ENCODE data around the gene JAK2.
"Not testable (repeated sequence)": the region's sequence is repeated elsewhere in the genome, so short reads cannot be mapped to it uniquely, and the experiment has no call there.

JAK2 gene

DNA sequence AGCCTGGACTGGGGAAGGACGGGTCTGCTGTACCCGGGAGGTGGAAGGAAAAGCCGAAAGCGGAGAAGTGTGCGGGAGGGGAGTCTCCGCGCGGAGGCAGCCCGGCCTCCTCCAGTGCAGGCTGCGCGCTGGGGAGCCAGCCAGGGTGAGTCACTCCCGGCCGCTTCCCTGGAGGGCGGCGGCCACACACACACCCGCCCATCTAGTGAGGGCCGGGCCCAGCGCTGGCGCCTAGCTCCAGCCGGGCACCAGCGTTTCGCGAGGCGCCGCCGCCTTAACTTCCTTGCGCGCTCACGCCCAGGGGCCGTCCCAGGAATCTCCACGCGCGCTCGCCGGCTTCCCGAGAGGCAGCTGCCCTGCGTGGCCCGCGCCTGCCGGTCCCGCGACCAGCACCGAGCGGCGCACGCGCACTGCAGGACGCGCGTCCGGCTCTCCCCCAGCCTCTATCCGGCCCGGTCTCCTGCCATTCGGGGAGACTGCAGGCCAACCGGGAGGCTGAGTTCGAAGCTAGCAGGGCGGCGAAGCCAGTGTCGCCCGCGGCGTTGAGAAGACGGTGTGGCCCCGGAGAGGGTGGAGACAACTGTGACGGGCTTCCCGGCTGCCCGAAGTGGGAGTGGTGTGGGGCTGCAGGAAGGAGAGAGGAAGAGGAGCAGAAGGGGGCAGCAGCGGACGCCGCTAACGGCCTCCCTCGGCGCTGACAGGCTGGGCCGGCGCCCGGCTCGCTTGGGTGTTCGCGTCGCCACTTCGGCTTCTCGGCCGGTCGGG lies at the start of gene JAK2:
JAK2 (plus strand) TSS at position 652 of the 765 bp plus-strand sequence. CDS start 36,716 bp downstream, outside the sequence.
- peak; percentile 74 to 81 for DNase-seq (ENCODE audit: low read depth in 2 of 2)

DNA sequence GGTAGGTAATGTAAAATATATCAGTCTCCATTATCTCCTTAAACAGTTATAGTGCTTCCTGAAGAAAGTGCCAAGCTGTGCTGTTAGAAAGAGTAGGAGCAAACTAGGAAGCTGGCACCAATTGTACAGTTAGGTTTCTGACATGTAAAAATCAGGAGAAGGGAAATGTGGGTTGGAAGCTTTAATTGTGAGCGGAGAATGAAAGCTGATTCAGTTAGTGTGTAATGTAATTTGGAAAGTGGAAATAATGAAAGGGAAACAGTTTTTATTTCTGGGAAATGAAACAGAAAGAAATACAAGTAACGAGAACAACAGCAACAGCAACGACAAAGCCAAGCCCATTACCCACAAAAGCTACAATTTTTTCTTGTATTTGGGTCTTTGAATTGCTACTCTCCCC lies 48.8 kb upstream of the JAK2 start:
- no peak for DNase-seq (ENCODE audit: low read depth in 2 of 2)

DNA sequence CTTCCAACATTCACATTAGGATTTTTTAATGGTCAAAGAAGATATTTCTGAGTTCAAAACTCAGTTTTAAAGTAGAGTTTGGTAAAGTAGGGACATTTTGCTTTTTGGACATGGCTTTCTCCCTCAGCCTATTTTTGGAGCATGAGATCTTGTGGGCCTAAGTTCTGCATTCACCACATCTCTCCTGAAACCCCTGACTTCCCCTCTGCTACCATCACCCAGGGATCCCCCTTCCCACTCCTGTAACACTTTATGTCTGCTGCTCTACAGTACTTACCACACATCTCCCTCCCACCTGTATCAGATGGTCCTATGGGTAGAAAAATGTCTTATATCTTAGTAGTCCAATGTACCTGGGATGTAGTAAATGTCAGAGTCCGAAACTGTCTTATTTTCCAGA lies 48.2 kb upstream of the JAK2 start:
- no peak for DNase-seq (ENCODE audit: low read depth in 2 of 2)

DNA sequence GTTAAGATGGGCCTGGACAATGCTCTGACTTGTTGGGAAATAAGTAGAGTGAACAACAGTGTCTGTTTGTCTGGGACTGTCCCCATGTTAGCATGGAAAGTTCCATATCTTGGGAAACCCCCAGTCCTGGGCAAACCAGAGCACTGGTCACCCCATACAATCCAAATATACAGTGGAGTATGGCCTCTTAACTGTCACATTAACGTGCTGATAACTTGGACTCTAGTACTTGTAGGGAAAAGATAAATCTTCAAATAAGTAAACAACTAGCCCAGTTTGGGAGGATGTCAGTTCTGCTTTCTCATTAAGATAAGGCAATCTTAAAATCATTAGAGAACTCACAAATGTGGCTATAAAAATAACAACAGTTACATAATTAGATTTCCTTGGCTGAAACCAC lies 47.6 kb upstream of the JAK2 start:
- no peak for DNase-seq (ENCODE audit: low read depth in 2 of 2)

DNA sequence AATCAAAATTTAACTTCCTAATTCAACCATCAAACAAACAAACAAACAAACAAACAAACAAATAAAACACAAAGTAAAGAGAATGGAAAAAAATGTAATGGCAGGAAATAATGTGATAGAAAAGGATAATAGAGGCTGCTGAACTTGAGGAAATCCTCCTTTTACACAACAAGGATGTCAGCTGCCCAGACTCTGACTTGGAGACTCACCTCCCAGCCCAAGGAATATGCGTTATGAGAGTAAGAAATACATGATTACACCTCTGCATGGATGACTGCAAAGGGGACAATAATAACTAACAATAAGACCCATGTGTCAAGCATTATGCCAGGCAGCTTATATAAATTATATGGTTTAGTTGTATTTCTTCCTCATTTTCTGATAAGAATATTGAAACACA lies 46.6 kb upstream of the JAK2 start:
- DNase-seq (ENCODE audit: low read depth in 2 of 2) = no peak

DNA sequence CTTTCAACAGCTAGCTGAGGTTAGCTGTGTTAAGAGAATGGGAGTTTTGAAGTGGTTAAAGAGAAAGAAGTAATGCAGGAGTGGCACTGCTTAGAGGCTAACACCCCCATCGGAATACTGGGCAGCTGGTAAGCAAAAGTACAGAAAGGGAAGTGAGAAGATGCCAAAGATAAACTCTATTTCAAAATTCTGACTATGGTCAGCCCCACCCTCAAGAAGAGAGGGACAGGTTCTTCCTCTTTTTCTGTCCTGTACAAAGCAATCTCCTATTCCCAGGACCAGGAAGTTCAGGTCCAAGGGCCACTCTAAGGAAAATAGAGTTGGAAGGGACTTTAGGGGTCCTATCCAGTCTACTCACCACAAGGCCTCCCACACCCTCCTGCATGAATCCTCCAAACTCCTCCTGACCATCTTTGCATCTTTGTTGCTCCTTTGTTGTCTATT lies 45.9 kb upstream of the JAK2 start:
- DNase-seq (ENCODE audit: low read depth in 2 of 2) = no peak

DNA sequence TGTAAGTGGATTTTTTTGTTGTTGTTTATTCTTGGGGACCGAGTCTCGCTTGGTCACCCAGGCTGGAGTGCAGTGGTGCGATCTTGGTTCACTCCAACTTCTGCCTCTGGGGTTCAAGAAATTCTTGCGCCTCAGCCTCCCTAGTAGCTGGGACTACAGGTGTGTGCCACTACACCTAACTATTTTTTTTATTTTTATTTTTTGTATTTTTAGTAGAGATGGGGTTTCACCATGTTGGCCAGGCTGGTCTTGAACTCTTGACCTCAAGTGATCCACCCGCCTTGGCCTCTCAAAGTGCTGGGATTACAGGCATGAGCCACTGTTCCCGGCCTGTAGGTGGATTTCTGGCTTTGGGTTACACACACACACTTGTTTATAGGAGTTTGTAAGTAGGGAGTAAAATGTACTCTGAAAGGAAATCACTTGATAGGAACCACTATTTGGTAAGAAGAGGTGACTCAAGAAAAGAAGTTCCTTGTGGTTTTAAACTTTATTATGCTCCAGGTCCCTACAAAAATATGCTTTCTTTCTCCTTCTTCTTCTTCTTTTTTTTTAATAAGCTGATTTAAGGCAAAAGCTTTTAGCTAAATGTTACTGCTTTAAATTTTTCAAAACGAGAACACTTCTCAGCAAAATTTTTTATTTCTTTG lies 42.9 kb upstream of the JAK2 start:
- not testable (repeated sequence) for DNase-seq (ENCODE audit: low read depth in 2 of 2)

DNA sequence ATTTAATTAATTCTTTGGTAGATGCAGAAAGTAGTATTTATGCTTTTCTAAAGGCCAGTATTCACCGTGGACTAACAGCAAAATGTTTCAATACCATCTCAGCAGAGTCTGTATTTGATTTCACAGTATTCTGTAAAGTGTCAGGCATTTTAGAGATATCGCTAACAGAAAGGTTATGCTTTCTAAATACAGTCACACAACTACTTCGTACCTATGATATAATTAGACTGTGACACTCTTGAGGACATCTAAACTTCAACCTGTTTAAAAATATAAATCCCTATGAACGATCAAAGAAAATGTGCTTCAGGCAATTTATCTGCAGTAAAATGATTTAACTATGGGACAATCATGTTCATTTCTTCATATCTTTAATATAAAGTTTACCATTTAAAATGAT lies 41.7 kb upstream of the JAK2 start:
- DNase-seq (ENCODE audit: low read depth in 2 of 2) = no peak

DNA sequence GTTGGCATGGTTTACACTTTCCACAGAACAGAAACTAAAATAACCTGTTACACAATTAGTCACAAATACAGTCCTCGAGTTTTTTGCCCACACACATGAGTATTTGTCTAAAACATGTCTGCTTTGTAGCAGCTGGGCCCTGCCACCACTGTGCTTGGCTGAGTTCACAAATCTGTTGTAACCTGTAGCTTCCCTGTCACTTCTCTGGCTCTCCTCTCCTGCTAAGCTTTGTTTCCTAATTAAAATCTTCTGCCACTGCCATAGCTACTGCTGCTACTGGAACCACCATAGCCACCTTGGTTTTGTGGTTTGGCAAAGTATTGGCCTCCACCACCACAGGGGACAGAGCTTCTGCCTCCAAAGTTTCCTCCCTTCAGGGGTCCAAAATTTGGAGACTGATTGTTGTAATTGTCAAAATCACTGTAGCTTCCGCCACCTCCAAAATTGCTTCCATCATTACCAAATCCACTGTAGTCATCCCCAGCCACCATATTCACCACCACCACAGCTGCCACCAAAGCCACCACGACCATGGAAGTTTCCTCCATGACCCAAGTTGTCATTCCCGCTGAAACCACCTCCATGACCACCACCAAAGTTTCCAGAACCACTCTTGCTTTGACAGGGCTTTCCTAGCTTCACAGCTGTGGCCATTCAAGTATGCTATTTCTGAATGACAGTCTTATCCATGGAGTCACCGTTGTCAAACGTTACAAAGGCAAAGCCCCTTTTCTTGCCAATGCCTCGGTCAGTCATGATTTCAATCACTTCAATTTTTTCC lies 40.5 kb upstream of the JAK2 start:
- DNase-seq (ENCODE audit: low read depth in 2 of 2) = peak in 1 of 2 experiments; percentile 53

DNA sequence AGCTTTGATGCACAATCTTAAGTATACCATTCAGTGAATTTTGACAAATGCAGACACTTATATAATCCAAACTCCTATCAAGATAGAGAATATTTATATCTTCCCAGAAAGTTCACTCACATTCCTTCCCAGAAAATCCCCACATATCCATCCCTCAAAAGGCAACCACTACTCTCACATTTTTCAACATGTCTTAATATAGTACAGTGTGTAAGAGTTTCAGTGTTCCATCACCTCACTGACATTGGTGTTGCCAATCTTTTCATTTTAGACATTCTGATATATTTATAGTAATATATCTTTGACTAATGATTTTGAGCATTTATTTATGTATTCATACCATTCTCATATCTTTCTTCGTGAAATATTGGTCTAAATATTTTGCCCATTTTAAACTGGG lies 38.1 kb upstream of the JAK2 start:
- DNase-seq (ENCODE audit: low read depth in 2 of 2) = no peak

DNA sequence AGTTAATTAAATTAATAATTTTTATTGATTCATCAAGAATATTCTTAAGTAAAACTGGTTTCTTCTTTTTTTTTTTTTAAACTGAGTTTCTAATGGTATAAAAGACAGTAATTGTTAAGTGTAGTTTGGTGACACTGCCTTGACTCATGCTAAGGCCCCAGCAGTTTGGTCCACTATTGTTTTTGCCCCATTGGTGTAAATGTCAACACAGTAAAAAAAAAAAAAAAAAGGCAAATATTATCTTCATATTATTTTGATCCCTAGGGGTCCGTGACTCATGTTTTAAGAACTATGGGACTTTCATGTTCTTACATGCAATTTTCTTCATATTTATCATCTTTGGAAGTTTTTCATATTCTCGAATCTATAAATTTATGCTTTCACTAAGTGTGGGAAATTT lies 29.2 kb upstream of the JAK2 start:
- no peak for DNase-seq (ENCODE audit: low read depth in 2 of 2)

DNA sequence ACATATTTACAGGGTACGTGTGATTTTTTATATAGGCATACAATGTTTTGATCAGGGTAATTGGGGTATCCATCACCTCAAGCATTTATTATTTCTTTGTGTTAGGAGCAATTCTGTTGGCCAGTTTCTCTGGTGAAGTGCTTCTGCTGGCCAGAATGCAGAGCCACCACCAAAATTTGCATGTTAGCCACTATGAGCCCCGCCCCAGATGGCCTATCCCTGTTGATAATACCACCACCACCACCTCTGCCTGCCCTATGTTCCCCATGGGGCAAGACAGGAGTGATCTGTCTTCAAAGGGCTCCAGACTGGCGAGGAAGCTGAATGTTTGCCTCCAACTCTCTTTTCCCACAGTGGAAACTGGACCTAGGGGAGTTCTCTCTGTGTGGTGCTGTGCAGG lies 26.0 kb upstream of the JAK2 start:
- no peak for DNase-seq (ENCODE audit: low read depth in 2 of 2)

DNA sequence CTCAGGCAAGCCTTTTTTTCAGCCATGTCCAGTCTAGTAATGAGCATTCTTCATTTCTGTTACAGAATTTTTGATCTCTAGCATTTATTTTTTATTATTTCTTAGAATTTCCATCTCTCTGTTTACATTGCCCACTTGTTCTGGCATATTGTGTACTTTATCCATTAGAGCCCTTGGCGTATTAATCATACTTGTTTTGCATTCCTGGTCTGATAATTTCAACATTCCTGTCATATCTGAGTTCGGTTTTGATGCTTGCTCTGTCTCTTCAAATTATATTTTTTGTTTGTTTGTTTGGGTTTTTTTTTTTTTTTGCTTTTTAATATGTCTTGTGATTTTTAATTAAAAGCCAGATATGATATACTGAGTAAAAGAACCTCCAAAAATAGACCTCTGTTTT lies 23.0 kb upstream of the JAK2 start:
- no peak for DNase-seq (ENCODE audit: low read depth in 2 of 2)

DNA sequence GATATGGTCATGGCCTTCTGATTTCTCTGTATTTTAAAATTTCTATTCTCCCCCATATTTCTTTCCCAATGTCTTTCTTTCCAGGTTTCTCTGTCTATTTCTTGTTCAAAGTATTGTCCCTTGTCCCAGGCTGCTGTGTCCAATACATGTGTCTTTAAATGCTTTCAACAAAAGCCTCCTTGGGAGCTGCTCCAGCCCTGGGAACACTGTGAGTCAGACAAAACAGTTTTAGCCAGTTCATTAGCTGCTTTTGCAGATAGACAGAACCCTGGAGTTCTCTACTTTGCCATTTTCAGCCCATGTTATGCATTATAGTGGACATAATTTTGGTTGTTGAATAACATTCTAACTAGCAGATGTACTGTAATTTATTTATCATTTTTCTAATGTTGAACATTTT lies 20.5 kb upstream of the JAK2 start:
- no peak for DNase-seq (ENCODE audit: low read depth in 2 of 2)

DNA sequence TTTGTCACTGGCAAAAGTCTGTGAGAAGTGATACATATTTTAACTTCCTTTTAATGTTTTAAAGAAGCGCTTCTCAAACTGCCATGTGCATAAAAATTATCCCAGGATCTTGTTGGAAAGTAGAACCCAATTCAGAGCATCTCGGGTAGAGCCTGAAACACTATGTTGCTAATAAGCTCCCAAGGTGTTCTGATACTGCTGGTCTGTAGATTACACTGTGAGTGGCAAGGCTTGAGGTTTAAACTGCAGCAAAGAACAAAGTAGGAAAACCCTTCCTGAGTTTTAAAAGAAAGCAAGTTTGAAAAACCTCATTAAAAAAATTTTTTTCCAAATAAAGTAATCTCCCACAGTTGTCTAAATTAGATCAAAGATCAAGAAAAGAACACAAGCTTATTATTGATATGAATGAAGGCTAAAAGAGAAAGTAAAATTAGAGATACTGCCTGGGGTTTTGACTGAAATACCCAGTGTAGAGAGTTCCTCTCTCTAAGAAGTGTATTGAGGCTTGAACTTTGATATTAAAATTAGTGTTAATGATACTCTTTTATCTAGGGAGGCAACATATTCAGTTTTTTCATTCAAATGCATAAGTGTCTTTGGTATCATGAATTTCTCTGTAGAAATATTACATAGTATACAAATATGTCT lies 19.8 kb upstream of the JAK2 start:
- no peak for DNase-seq (ENCODE audit: low read depth in 2 of 2)

DNA sequence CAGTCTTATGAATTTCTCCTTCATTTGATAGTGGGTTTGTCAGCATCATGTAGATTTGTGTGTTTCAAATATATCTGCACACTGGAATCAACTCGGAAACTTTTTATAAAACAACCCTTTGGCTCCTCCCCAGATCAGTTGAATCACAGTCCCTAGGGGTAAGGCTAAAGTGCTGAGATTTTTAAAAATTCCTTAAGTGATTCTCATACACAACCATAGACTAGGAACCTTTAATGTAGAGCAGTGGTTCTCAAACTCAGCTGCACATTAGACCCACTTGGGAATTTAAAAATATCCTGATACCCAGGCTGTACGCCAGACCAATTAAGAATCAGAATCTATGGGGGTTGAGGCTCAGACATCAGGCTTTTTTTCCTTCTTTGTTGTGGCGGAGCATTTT lies 17.5 kb upstream of the JAK2 start:
- DNase-seq (ENCODE audit: low read depth in 2 of 2) = no peak

DNA sequence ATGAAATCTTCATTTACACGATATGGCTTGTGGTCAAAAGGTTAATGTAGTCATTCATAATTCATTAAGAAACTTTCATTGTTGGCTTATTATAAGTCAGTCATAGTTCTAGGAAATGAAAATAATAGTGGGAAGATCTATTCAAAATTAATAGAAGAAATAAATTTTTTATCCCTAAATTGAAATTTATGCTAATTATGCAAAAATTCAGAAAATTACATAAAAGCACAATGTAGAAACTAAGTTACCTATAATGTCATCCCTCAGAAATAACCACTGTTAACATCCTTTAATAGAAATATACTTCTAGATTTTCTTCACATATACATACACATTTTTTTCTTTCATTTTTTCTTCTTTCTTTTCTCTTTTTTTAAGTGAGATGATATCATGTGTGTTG lies 15.9 kb upstream of the JAK2 start:
- no peak for DNase-seq (ENCODE audit: low read depth in 2 of 2)

DNA sequence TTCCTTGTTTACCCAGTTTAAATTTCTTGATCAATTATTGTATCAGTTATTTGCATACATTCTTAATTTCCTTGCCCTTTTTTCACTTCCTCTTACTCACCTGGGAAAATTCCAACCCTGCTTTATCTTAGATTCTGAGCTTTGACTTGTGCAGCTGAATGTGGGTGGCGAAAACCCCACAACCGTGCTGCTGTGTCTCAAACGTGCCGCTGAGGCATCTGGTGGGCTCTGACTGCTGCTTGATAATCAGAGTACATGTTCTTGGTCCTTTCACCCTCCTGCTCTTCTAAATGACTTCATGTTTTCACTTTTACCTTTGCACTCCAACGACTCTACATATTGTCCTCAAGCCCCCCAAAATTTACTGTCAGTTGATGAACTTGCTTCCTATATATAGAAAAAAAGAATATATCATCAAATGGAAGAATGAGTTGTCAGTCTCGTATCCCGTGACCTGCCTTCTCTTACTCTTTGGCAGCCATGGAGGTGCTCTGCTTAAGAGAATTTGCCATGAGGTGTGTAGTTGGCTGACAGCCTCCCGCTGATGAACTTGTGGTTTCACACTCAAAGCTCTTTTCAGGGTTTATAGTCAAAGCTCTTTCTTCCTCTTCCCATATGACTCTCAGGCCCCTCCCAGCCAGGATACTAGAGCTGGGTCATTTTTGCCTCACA lies 14.0 kb upstream of the JAK2 start:
- DNase-seq (ENCODE audit: low read depth in 2 of 2) = peak; percentile 63 to 70

DNA sequence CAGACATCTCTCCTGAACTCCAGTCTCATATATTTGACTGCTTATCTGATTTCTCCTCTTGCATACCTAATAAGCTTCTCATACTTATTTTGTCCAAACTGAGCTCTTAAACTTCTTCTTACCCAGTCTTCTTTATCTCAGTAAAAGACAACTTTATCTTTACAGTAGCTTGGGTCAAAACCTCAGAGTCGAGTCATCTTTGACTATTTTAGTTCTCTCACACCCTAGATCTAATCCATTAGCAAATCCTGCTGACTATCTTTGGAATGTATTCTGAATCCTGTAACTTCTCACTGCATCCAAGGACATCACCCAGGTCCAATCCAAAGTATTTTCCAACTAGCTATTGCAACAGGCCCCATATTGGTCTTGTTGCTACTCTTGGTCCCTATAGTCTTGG lies 11.8 kb upstream of the JAK2 start:
- DNase-seq (ENCODE audit: low read depth in 2 of 2) = no peak

DNA sequence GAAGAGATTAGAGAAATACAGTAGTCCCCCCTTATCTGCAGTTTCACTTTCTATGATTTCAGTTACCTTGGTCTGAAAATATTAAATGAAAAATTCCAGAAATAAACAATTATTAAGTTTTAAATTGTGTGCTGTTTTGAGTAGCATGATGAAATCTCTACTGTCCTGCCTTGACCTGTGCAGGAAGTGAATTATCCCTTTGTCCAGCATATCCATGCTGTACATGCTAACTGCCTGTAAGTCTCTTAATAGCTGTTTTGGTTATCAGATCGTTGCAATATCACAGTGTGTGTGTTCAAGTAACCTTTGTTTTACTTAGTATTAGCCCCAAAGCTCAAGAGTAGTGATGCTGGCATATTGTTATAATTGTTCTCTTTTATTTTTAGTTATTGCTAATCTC lies 11.2 kb upstream of the JAK2 start:
- no peak for DNase-seq (ENCODE audit: low read depth in 2 of 2)

DNA sequence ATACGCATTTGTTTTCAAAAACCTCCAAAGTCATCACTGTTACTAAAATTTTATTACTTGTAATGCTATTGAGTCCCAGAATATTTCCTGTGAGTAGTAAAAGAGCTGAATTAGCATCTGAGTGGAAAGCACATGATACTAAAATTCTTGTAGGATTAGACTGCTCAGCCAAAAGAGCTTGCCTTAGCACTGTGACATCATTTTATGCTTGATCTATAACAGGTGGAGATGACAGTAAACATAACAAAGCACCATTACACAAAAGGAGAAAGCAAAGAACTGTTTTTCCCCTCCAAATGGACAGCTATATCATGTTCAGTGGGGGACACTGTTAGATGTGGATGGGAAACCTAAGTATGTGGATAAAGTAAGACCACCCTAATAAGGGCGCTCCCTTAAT lies 5.8 kb upstream of the JAK2 start:
- no peak for DNase-seq (ENCODE audit: low read depth in 2 of 2)
